ENCODE measurements around the gene GALNT14.

The GALNT14 gene

GRCh38 chr2:31047599-31047998, 90.6 kb downstream of the GALNT14 start:
- H3K36me3 Mint-ChIP-seq (ENCODE audit: low read depth): no peaks in the 10 kb centered on the region
- no peaks in the 10 kb centered on the region for H3K9me3 Mint-ChIP-seq
- no peak for ATAC-seq
- peaks cover 8% of the 10 kb centered on the region for H3K4me1 Mint-ChIP-seq
- H3K27ac Mint-ChIP-seq: no peak overlapping the region
- H3K27me3 Mint-ChIP-seq: peaks cover 5% of the 10 kb centered on the region
- no peak overlapping the region for H3K4me3 Mint-ChIP-seq
- no peak for DNase-seq

- Mint-ChIP-seq H3K27me3 (no peaks in the 10 kb centered on the region), H3K4me1 (no peaks in the 10 kb centered on the region), H3K36me3 (ENCODE audit: low read depth) (peaks cover 3% of the 10 kb centered on the region), H3K27ac (no peak overlapping the region), H3K9me3 (peaks cover 27% of the 10 kb centered on the region), H3K4me3 (no peak overlapping the region)
- no peak for ATAC-seq
- no peak for DNase-seq
These were observed 99.9 kb downstream of the GALNT14 start for GRCh38 chr2:31038385-31038784.

GRCh38 chr2:31037058-31037457, 101.2 kb downstream of the GALNT14 start:
- Mint-ChIP-seq H3K9me3 (peaks cover 27% of the 10 kb centered on the region), H3K36me3 (ENCODE audit: low read depth) (peaks cover 3% of the 10 kb centered on the region), H3K27ac (no peak overlapping the region), H3K4me3 (no peak overlapping the region), H3K4me1 (no peaks in the 10 kb centered on the region), H3K27me3 (no peaks in the 10 kb centered on the region)
- DNase-seq (no peak), ATAC-seq (no peak)

GRCh38 chr2:31033032-31033431, 105.2 kb downstream of the GALNT14 start:
- H3K27me3 Mint-ChIP-seq: peaks cover 2% of the 10 kb centered on the region
- H3K4me1 Mint-ChIP-seq: no peaks in the 10 kb centered on the region
- H3K4me3 Mint-ChIP-seq: no peak overlapping the region
- H3K27ac Mint-ChIP-seq: no peak overlapping the region
- H3K9me3 Mint-ChIP-seq: peaks cover 19% of the 10 kb centered on the region
- ATAC-seq (no peak), DNase-seq (no peak)
- peaks cover 3% of the 10 kb centered on the region for H3K36me3 Mint-ChIP-seq (ENCODE audit: low read depth)

- ATAC-seq (no peak), DNase-seq (no peak)
These were observed 105.8 kb downstream of the GALNT14 start for GRCh38 chr2:31032475-31032874.

GRCh38 chr2:31031132-31031706, 107.0 kb downstream of the GALNT14 start:
- Mint-ChIP-seq H3K36me3 (ENCODE audit: low read depth) (no peaks in the 10 kb centered on the region), H3K27ac (no peak overlapping the region), H3K4me3 (no peak overlapping the region), H3K4me1 (no peaks in the 10 kb centered on the region), H3K9me3 (peaks cover 3% of the 10 kb centered on the region), H3K27me3 (peaks cover 2% of the 10 kb centered on the region)
- ATAC-seq (no peak), DNase-seq (no peak)

More at GRCh38 chr2:31032475-31032874, 105.8 kb downstream of the GALNT14 start:
- Mint-ChIP-seq H3K4me3 (no peak overlapping the region), H3K27ac (no peak overlapping the region), H3K4me1 (no peaks in the 10 kb centered on the region), H3K36me3 (ENCODE audit: low read depth) (peaks cover 3% of the 10 kb centered on the region), H3K9me3 (peaks cover 16% of the 10 kb centered on the region), H3K27me3 (peaks cover 2% of the 10 kb centered on the region)

- no peaks in the 10 kb centered on the region for H3K9me3 Mint-ChIP-seq
- H3K36me3 Mint-ChIP-seq (ENCODE audit: low read depth): no peaks in the 10 kb centered on the region
- DNase-seq (no peak), ATAC-seq (no peak)
- peaks cover 2% of the 10 kb centered on the region for H3K27me3 Mint-ChIP-seq
- no peak overlapping the region for H3K27ac Mint-ChIP-seq
- H3K4me3 Mint-ChIP-seq: no peak overlapping the region
- H3K4me1 Mint-ChIP-seq: no peaks in the 10 kb centered on the region
These were observed 109.8 kb downstream of the GALNT14 start for GRCh38 chr2:31028417-31028816.

GRCh38 chr2:31027549-31027948, 110.7 kb downstream of the GALNT14 start:
- no peaks in the 10 kb centered on the region for H3K36me3 Mint-ChIP-seq (ENCODE audit: low read depth)
- H3K4me3 Mint-ChIP-seq: no peak overlapping the region
- H3K27me3 Mint-ChIP-seq: peaks cover 2% of the 10 kb centered on the region
- H3K9me3 Mint-ChIP-seq: no peaks in the 10 kb centered on the region
- ATAC-seq: no peak
- H3K4me1 Mint-ChIP-seq: no peaks in the 10 kb centered on the region
- no peak for DNase-seq
- H3K27ac Mint-ChIP-seq: no peak overlapping the region

- Mint-ChIP-seq H3K9me3 (no peaks in the 10 kb centered on the region), H3K4me3 (no peak overlapping the region), H3K4me1 (no peaks in the 10 kb centered on the region), H3K36me3 (ENCODE audit: low read depth) (no peaks in the 10 kb centered on the region), H3K27me3 (no peaks in the 10 kb centered on the region), H3K27ac (no peak overlapping the region)
- DNase-seq (no peak), ATAC-seq (no peak)
These were observed 114.7 kb downstream of the GALNT14 start for GRCh38 chr2:31023541-31023940.

GRCh38 chr2:31020713-31021112, 117.5 kb downstream of the GALNT14 start:
- no peaks in the 10 kb centered on the region for H3K9me3 Mint-ChIP-seq
- H3K4me1 Mint-ChIP-seq: no peaks in the 10 kb centered on the region
- no peak overlapping the region for H3K4me3 Mint-ChIP-seq
- no peak for ATAC-seq
- H3K27me3 Mint-ChIP-seq: no peaks in the 10 kb centered on the region
- no peak overlapping the region for H3K27ac Mint-ChIP-seq
- H3K36me3 Mint-ChIP-seq (ENCODE audit: low read depth): no peaks in the 10 kb centered on the region
- no peak for DNase-seq

- H3K27ac Mint-ChIP-seq: no peak overlapping the region
- H3K9me3 Mint-ChIP-seq: no peaks in the 10 kb centered on the region
- no peak for ATAC-seq
- H3K36me3 Mint-ChIP-seq (ENCODE audit: low read depth): no peaks in the 10 kb centered on the region
- no peaks in the 10 kb centered on the region for H3K27me3 Mint-ChIP-seq
- H3K4me1 Mint-ChIP-seq: no peaks in the 10 kb centered on the region
- H3K4me3 Mint-ChIP-seq: no peak overlapping the region
- DNase-seq: no peak
These were observed 120.0 kb downstream of the GALNT14 start for GRCh38 chr2:31018280-31018679.

GRCh38 chr2:31016648-31017047, 121.6 kb downstream of the GALNT14 start:
- ATAC-seq (no peak), DNase-seq (no peak)
- Mint-ChIP-seq H3K9me3 (no peaks in the 10 kb centered on the region), H3K36me3 (ENCODE audit: low read depth) (no peaks in the 10 kb centered on the region), H3K4me1 (no peaks in the 10 kb centered on the region), H3K27me3 (peaks cover 2% of the 10 kb centered on the region), H3K27ac (no peak overlapping the region), H3K4me3 (no peak overlapping the region)

- H3K4me1 Mint-ChIP-seq: no peaks in the 10 kb centered on the region
- peaks cover 2% of the 10 kb centered on the region for H3K27me3 Mint-ChIP-seq
- ATAC-seq (peak; percentile 27), DNase-seq (no peak)
- H3K4me3 Mint-ChIP-seq: no peak overlapping the region
- H3K27ac Mint-ChIP-seq: no peak overlapping the region
- H3K36me3 Mint-ChIP-seq (ENCODE audit: low read depth): no peaks in the 10 kb centered on the region
- H3K9me3 Mint-ChIP-seq: no peaks in the 10 kb centered on the region
These were observed 123.7 kb downstream of the GALNT14 start for GRCh38 chr2:31014516-31014915.

- Mint-ChIP-seq H3K36me3 (ENCODE audit: low read depth) (no peaks in the 10 kb centered on the region), H3K27ac (no peak overlapping the region), H3K27me3 (peaks cover 2% of the 10 kb centered on the region), H3K9me3 (no peaks in the 10 kb centered on the region), H3K4me1 (no peaks in the 10 kb centered on the region), H3K4me3 (no peak overlapping the region)
- no peak for DNase-seq
- ATAC-seq: no peak
These were observed 124.9 kb downstream of the GALNT14 start for GRCh38 chr2:31013301-31013700.

GRCh38 chr2:31012406-31012805, 125.8 kb downstream of the GALNT14 start:
- Mint-ChIP-seq H3K36me3 (ENCODE audit: low read depth) (no peaks in the 10 kb centered on the region), H3K27ac (no peak overlapping the region)

GRCh38 chr2:31011587-31011986, 126.7 kb downstream of the GALNT14 start:
- Mint-ChIP-seq H3K9me3 (no peaks in the 10 kb centered on the region), H3K27me3 (peaks cover 2% of the 10 kb centered on the region), H3K4me3 (no peak overlapping the region), H3K27ac (no peak overlapping the region), H3K4me1 (no peaks in the 10 kb centered on the region), H3K36me3 (ENCODE audit: low read depth) (no peaks in the 10 kb centered on the region)
- DNase-seq (no peak), ATAC-seq (no peak)

More at GRCh38 chr2:31012406-31012805, 125.8 kb downstream of the GALNT14 start:
- ATAC-seq: no peak
- no peaks in the 10 kb centered on the region for H3K4me1 Mint-ChIP-seq
- H3K27me3 Mint-ChIP-seq: peaks cover 2% of the 10 kb centered on the region
- no peaks in the 10 kb centered on the region for H3K9me3 Mint-ChIP-seq
- H3K4me3 Mint-ChIP-seq: no peak overlapping the region
- DNase-seq: no peak
